Glutamatergic neuron (in vitro differentiated cells): ENCODE measurements around the gene GALNT9. TPM values are rescaled to one million over a fixed set of nuclear protein-coding genes. Genes with fewer than 3 reads are reported as not detected.

ENCODE experiments used
- DNase-seq: peaks from one replicate; pipeline ENCODE4 v3.0.0; 2022
- H3K27ac Mint-ChIP-seq: one replicate; pipeline ENCODE4 v1.8.0; 2020; ENCODE audit warnings: mild to moderate bottlenecking, mixed read lengths, inconsistent platforms; ENCODE audit not compliant: unreplicated experiment
- H3K27me3 Mint-ChIP-seq: one replicate; pipeline ENCODE4 v1.8.0; 2020; ENCODE audit warnings: mild to moderate bottlenecking, moderate library complexity, mixed read lengths, inconsistent platforms; ENCODE audit not compliant: unreplicated experiment
- H3K36me3 Mint-ChIP-seq: one replicate; pipeline ENCODE4 v1.8.0; 2020; ENCODE audit warnings: mild to moderate bottlenecking, mixed read lengths, inconsistent platforms; ENCODE audit not compliant: unreplicated experiment
- H3K4me1 Mint-ChIP-seq: one replicate; pipeline ENCODE4 v1.8.0; 2020; ENCODE audit warnings: mild to moderate bottlenecking, low read depth, mixed read lengths, inconsistent platforms; ENCODE audit not compliant: unreplicated experiment
- H3K4me3 Mint-ChIP-seq: one replicate; pipeline ENCODE4 v1.8.0; 2020; ENCODE audit warnings: mild to moderate bottlenecking, mixed read lengths, inconsistent platforms; ENCODE audit not compliant: unreplicated experiment
- H3K9me3 Mint-ChIP-seq: one replicate; pipeline ENCODE4 v1.8.0; 2020; ENCODE audit warnings: mild to moderate bottlenecking, moderate library complexity, mixed read lengths, inconsistent platforms; ENCODE audit not compliant: unreplicated experiment
- total RNA-seq: library from RNA; stranded (reverse); fragmentation: NEBNext Ultra II Directional; extraction: Animal tissue kit (Norgen Biotek cat#: 25700); gene quantifications from one replicate; pipeline ENCODE4 v1.2.1, GENCODE V29; 2021; ENCODE audit not compliant: unreplicated experiment
- TF ChIP-seq, protein P1 (sequence below): fragments of 200-600 bp; sonication (generic); IDR thresholded peaks from one replicate; pipeline ENCODE4 v1.5.0; 2021; ENCODE audit not compliant: partially characterized antibody, unreplicated experiment

GALNT9 gene
- total RNA-seq, 1 donor from 2014 or later: 13.7 TPM

DNA sequence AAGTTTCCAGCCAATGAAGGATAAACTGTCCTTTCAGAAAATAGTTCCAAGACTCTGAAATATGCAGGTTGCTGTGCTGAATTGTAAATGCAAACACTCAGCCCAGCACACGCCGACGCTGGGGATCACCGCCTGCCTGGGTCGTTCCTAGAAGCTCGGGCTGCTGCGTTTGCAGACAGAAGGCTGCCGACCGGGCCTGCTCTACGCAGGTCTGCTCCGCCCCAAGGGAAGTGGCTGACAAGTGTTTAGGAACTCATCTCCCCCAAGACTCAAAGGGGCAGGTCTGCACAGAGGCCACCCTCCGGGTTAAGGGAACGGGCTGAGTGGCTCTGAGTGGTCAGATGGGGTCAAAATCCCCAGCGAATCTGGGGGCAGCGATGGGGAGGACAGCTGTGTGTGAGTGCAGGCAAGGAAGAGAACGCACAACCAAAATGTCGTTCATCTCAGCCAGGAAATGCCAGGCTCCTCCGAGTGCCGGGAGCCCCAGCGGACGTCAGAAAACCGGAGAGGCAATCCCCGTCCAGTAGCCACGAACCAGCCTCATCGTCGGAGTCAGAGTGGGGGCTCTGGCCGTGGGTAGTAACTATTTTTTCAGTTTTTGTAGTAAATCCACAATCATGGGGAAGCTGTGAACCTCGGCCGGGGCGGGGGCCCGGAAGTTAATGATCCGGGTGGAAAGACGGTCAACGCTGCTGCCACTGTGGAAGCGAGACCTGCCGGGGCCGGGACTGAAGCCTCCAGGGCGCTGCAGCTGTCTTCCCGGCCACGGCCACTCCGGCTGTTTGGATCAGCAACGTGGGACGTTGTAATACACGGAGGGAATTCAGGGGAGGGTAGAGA is 6.0 kb downstream of the GALNT9 start:
- DNase-seq: no peak
- peaks cover 9% of the 10 kb centered on the region for H3K27me3 Mint-ChIP-seq
- TF ChIP-seq, protein P1, sequence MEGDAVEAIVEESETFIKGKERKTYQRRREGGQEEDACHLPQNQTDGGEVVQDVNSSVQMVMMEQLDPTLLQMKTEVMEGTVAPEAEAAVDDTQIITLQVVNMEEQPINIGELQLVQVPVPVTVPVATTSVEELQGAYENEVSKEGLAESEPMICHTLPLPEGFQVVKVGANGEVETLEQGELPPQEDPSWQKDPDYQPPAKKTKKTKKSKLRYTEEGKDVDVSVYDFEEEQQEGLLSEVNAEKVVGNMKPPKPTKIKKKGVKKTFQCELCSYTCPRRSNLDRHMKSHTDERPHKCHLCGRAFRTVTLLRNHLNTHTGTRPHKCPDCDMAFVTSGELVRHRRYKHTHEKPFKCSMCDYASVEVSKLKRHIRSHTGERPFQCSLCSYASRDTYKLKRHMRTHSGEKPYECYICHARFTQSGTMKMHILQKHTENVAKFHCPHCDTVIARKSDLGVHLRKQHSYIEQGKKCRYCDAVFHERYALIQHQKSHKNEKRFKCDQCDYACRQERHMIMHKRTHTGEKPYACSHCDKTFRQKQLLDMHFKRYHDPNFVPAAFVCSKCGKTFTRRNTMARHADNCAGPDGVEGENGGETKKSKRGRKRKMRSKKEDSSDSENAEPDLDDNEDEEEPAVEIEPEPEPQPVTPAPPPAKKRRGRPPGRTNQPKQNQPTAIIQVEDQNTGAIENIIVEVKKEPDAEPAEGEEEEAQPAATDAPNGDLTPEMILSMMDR: no peak
- H3K27ac Mint-ChIP-seq: peak overlapping the region; percentile 38
- peaks cover 5% of the 10 kb centered on the region for H3K9me3 Mint-ChIP-seq
- H3K4me1 Mint-ChIP-seq: peaks cover 19% of the 10 kb centered on the region
- H3K4me3 Mint-ChIP-seq: peak overlapping the region; percentile 41
- no peaks in the 10 kb centered on the region for H3K36me3 Mint-ChIP-seq

DNA sequence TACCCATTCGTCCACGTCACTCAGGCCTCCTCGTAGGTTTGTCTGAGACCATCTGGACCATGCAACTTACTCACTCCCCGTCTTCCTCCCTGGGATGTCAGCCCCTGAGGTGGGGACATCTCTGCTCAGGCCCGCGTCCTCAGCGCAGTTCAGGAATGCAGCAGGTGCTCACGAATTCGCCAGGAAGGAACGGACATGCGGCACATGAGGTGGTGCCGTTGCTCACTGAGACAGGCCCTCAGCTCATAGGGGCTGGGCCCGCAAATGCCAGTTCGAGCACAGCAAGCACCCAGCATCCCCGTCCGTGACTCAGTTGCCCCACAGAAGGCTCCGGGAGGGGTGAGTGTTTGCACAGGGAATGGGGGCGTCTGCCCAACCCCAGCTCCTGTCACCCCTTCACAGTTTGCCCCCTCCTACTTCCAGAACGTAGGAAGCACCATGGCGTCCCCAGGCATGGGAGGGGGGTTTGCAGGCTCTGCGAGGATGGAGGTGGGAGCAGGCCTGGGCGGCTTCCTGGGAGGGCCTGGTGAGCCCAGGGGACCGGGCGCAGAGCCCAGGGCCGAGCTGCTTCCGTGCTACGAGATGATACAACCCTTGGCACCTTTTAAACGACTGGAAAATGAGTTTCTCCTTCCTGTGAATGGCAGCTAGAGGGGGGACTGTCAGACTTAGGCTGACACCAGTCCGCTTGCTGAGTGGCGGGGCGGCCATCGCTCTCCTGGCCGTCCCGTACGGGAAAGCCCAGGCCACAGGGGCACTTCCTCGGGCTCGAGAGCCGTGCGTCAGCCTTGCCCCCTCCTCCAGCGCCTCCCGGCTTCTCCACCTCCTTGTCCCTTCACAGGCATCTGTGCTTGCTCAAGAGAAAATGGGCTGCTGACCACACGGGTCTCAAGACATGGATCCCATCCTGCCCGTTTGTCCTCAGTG is 6.9 kb downstream of the GALNT9 start:
- no peak overlapping the region for H3K27ac Mint-ChIP-seq
- no peaks in the 10 kb centered on the region for H3K36me3 Mint-ChIP-seq
- TF ChIP-seq, protein P1: no peak
- H3K9me3 Mint-ChIP-seq: peaks cover 5% of the 10 kb centered on the region
- H3K4me1 Mint-ChIP-seq: peaks cover 19% of the 10 kb centered on the region
- peak overlapping the region; percentile 41 for H3K4me3 Mint-ChIP-seq
- peaks cover 9% of the 10 kb centered on the region for H3K27me3 Mint-ChIP-seq
- DNase-seq: peak; percentile 13

DNA sequence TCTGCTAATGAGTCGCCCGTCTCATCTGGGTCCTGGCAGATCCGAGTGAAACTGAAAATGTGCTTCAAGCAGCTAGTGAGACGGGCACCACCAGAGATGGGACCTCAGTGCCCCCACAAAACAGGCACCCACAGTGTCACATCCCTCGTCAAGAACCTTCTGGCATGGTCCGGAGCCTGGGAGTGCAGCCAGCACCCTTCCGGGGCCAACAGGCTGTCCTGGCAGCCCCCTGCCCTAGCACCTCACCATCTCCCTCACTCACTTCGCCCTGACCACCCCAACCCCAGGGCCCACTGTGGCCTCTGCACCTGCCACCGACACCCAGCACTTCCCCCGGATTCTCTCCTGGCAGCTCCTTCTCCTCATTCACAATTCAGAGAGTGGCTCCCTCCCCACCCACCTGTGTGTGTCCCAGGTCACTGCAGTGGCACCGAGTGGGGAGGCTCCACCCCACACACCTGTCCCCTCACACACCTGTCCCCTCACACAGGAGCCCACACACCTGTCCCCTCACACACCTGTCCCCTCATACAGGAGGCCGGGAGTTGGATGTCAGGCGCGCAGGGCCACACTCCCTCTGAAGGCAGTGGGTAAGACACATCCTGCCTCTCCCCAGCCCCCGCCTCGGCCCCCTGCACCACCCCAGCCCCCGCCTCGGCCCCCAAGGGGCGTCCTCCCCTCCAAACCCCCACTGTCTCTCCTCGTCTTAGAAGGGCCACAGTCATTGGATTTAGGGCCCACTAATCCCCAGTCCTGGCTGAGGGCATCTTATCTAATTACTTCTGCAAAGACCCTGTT is 7.9 kb downstream of the GALNT9 start:
- Mint-ChIP-seq H3K27me3 (peaks cover 13% of the 10 kb centered on the region), H3K36me3 (no peaks in the 10 kb centered on the region), H3K27ac (no peak overlapping the region), H3K4me3 (no peak overlapping the region), H3K9me3 (peaks cover 3% of the 10 kb centered on the region), H3K4me1 (peaks cover 15% of the 10 kb centered on the region)
- TF ChIP-seq, protein P1: no peak
- DNase-seq: peak; percentile 8

DNA sequence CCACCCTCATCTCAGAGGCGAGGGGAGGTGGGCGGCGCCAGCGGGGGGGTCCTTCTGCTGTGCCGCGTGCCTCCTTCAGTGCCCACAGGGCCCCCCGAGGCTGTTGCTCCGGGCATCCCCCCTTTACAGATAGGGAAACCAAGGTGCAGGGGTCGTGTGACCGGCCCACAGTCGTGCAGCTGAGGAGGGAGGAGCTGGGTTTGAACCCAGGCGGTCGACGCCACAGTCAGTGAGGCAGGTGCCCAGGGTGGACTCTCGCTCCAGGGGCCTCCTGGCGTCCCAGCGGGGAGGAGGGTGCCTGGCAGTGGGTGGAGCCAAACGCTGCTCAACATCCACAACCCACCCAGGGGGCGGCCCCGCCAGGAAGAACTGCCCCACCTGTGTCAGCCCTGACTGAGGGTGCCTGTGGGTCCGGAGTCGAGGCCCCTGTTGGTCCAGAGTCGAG is 8.6 kb downstream of the GALNT9 start:
- TF ChIP-seq, protein P1: no peak
- peaks cover 13% of the 10 kb centered on the region for H3K27me3 Mint-ChIP-seq
- no peak overlapping the region for H3K27ac Mint-ChIP-seq
- DNase-seq: no peak
- peaks cover 15% of the 10 kb centered on the region for H3K4me1 Mint-ChIP-seq
- H3K4me3 Mint-ChIP-seq: no peak overlapping the region
- H3K36me3 Mint-ChIP-seq: no peaks in the 10 kb centered on the region
- H3K9me3 Mint-ChIP-seq: peaks cover 3% of the 10 kb centered on the region
